Measurements from ENCODE around the gene LIPM. TPM values are rescaled to one million over a fixed set of nuclear protein-coding genes. Genes with fewer than 3 reads are reported as not detected.

The LIPM gene
- total RNA-seq, 1 experiment from 2014 or later, result not detected

GRCh38 chr10:88800152-88801125, 2.1 kb upstream of the LIPM start:
- peak; percentile 55 for DNase-seq (ENCODE audit: low read depth)

- DNase-seq (ENCODE audit: low read depth), result no peak
Measured at GRCh38 chr10:88803641-88804040, 1.1 kb downstream of the LIPM start.

- DNase-seq (ENCODE audit: low read depth), result no peak
Measured at GRCh38 chr10:88804083-88804812, 1.7 kb downstream of the LIPM start.

GRCh38 chr10:88805361-88805760, 2.8 kb downstream of the LIPM start:
- DNase-seq (ENCODE audit: low read depth), result no peak

- no peak for DNase-seq (ENCODE audit: low read depth)
Measured at GRCh38 chr10:88805924-88806323, 3.4 kb downstream of the LIPM start.

- DNase-seq (ENCODE audit: low read depth), result no peak
Measured at GRCh38 chr10:88809621-88810020, 7.1 kb downstream of the LIPM start.

- DNase-seq (ENCODE audit: low read depth), result peak; percentile 65
Measured at GRCh38 chr10:88810196-88810961, 7.8 kb downstream of the LIPM start.

- no peak for DNase-seq (ENCODE audit: low read depth)
Measured at GRCh38 chr10:88813200-88813599, 10.7 kb downstream of the LIPM start.

GRCh38 chr10:88819290-88819689, 16.8 kb downstream of the LIPM start:
- no peak for DNase-seq (ENCODE audit: low read depth)

GRCh38 chr10:88820748-88821401, 18.3 kb downstream of the LIPM start:
- peak; percentile 53 for DNase-seq (ENCODE audit: low read depth)

GRCh38 chr10:88826388-88826787, 23.9 kb downstream of the LIPM start:
- DNase-seq (ENCODE audit: low read depth), result no peak

- no peak for DNase-seq (ENCODE audit: low read depth)
Measured at GRCh38 chr10:88827671-88828070, 25.1 kb downstream of the LIPM start.

GRCh38 chr10:88828310-88828709, 25.8 kb downstream of the LIPM start:
- DNase-seq (ENCODE audit: low read depth), result no peak

GRCh38 chr10:88830643-88831268, 28.2 kb downstream of the LIPM start:
- DNase-seq (ENCODE audit: low read depth), result no peak

- DNase-seq (ENCODE audit: low read depth), result no peak
Measured at GRCh38 chr10:88831709-88832108, 29.2 kb downstream of the LIPM start.

GRCh38 chr10:88832376-88832775, 29.8 kb downstream of the LIPM start:
- DNase-seq (ENCODE audit: low read depth), result no peak

- no peak for DNase-seq (ENCODE audit: low read depth)
Measured at GRCh38 chr10:88833156-88833555, 30.6 kb downstream of the LIPM start.

GRCh38 chr10:88833723-88834122, 31.2 kb downstream of the LIPM start:
- DNase-seq (ENCODE audit: low read depth), result no peak

- DNase-seq (ENCODE audit: low read depth), result peak; percentile 83
Measured at GRCh38 chr10:88835096-88835909, 32.8 kb downstream of the LIPM start.

GRCh38 chr10:88835910-88836221, 33.3 kb downstream of the LIPM start:
- no peak for DNase-seq (ENCODE audit: low read depth)

Measured in LHCN-M2 (cell line).